ENCODE measurements around the gene MDH1.
"Not testable (repeated sequence)": the region's sequence is repeated elsewhere in the genome, so short reads cannot be mapped to it uniquely, and the experiment has no call there.

The MDH1 gene

GRCh38 chr2:63555931-63556330 lies 32.8 kb upstream of the MDH1 start:
- H3K4me3 ChIP-seq (ENCODE audit: low read depth, low read length) = no peak overlapping the region
- DNase-seq (ENCODE audit: low read depth) = no peak
- in situ Hi-C loops (cut with HindIII; ENCODE audit: low sequenced_read_pairs) = no loop called here
- no peak for TF ChIP-seq CTCF (IDR thresholded peaks at IDR 0.05; ENCODE audit: low read depth, low read length, missing control alignments)

GRCh38 chr2:63557819-63558218 lies 30.9 kb upstream of the MDH1 start:
- in situ Hi-C loops (cut with HindIII; ENCODE audit: low sequenced_read_pairs); DNase-seq (ENCODE audit: low read depth); H3K4me3 ChIP-seq (ENCODE audit: low read depth, low read length): not testable (repeated sequence)

GRCh38 chr2:63558922-63559321 lies 29.8 kb upstream of the MDH1 start:
- H3K4me3 ChIP-seq (ENCODE audit: low read depth, low read length); in situ Hi-C loops (cut with HindIII; ENCODE audit: low sequenced_read_pairs); DNase-seq (ENCODE audit: low read depth): not testable (repeated sequence)

GRCh38 chr2:63562751-63563150 lies 26.0 kb upstream of the MDH1 start:
- DNase-seq (ENCODE audit: low read depth) = no peak
- TF ChIP-seq CTCF (IDR thresholded peaks at IDR 0.05; ENCODE audit: low read depth, low read length, missing control alignments) = no peak
- no peak overlapping the region for H3K4me3 ChIP-seq (ENCODE audit: low read depth, low read length)
- in situ Hi-C loops (cut with HindIII; ENCODE audit: low sequenced_read_pairs) = no loop called here

- no peak for DNase-seq (ENCODE audit: low read depth)
- H3K4me3 ChIP-seq (ENCODE audit: low read depth, low read length) = no peak overlapping the region
- in situ Hi-C loops (cut with HindIII; ENCODE audit: low sequenced_read_pairs) = no loop called here
- no peak for TF ChIP-seq CTCF (IDR thresholded peaks at IDR 0.05; ENCODE audit: low read depth, low read length, missing control alignments)
Observed at GRCh38 chr2:63569740-63570139, 19.0 kb upstream of the MDH1 start.

GRCh38 chr2:63571291-63571690 lies 17.5 kb upstream of the MDH1 start:
- no peak for DNase-seq (ENCODE audit: low read depth)
- no peak for TF ChIP-seq CTCF (IDR thresholded peaks at IDR 0.05; ENCODE audit: low read depth, low read length, missing control alignments)
- H3K4me3 ChIP-seq (ENCODE audit: low read depth, low read length) = no peak overlapping the region
- in situ Hi-C loops (cut with HindIII; ENCODE audit: low sequenced_read_pairs) = no loop called here

GRCh38 chr2:63572001-63572400 lies 16.8 kb upstream of the MDH1 start:
- DNase-seq (ENCODE audit: low read depth) = no peak
- in situ Hi-C loops (cut with HindIII; ENCODE audit: low sequenced_read_pairs) = no loop called here
- no peak overlapping the region for H3K4me3 ChIP-seq (ENCODE audit: low read depth, low read length)
- TF ChIP-seq CTCF (IDR thresholded peaks at IDR 0.05; ENCODE audit: low read depth, low read length, missing control alignments) = no peak

GRCh38 chr2:63573026-63573425 lies 15.7 kb upstream of the MDH1 start:
- DNase-seq (ENCODE audit: low read depth); in situ Hi-C loops (cut with HindIII; ENCODE audit: low sequenced_read_pairs): not testable (repeated sequence)

GRCh38 chr2:63573726-63574345 lies 14.9 kb upstream of the MDH1 start:
- DNase-seq (ENCODE audit: low read depth); H3K4me3 ChIP-seq (ENCODE audit: low read depth, low read length); in situ Hi-C loops (cut with HindIII; ENCODE audit: low sequenced_read_pairs): not testable (repeated sequence)

More at GRCh38 chr2:63573026-63573425, 15.7 kb upstream of the MDH1 start:
- H3K4me3 ChIP-seq (ENCODE audit: low read depth, low read length) = not testable (repeated sequence)

All from astrocyte of the cerebellum (primary cell).